Motor neuron (in vitro differentiated cells): Measurements from ENCODE around the gene CYP4V2. TPM values are rescaled to one million over a fixed set of nuclear protein-coding genes. Genes with fewer than 3 reads are reported as not detected.

ENCODE experiments used
- ATAC-seq, 8 experiments: fragments of 200-7000 bp; cut with Tn5 transposase; replicated peaks in 6 of 8; 2 replicates each; pipeline ENCODE4 v1.8.0; 2021; ENCODE audit warnings: mild to moderate bottlenecking in 8 of 8, moderate library complexity in 8 of 8
- H3K27ac ChIP-seq, 2 donors: fragments of 250-450 bp; sonication (Bioruptor Pico); 2 replicates each; pipeline ENCODE4 v1.9.0; 2021; ENCODE audit warnings: antibody characterized with exemption in 2 of 2, mild to moderate bottlenecking in 2 of 2, moderate library complexity in 1 of 2
- H3K4me1 ChIP-seq, 2 donors: fragments of 250-450 bp; sonication (Bioruptor Pico); replicated peaks in 1 of 2; 2 replicates each; pipeline ENCODE4 v1.6.1; 2021; ENCODE audit warnings: antibody characterized with exemption in 2 of 2, mild to moderate bottlenecking in 2 of 2, moderate library complexity in 1 of 2
- H3K4me3 ChIP-seq, 5 donors: fragments of 250-450 bp; sonication (Bioruptor Pico); 2 replicates each; pipeline ENCODE4 v1.9.0; 2021; ENCODE audit warnings: antibody characterized with exemption in 5 of 5, mild to moderate bottlenecking in 5 of 5, moderate library complexity in 4 of 5
- WGBS, 10 experiments: fragments of 450-650 bp; shearing (Covaris generic); methylation state at CpG; one replicate each; pipeline ENCODE4 v1.0.0; 2022; 5-methylcytosine and 5-hydroxymethylcytosine counted together
- in situ Hi-C, 9 experiments: fragments of 400-800 bp; cut with MboI; loops; one replicate each; pipeline ENCODE4 v1.15.0; 2021; ENCODE audit warnings: low sequenced_read_pairs in 9 of 9, low pct_unique_long_range_greater_than_20kb in 2 of 9; ENCODE audit not compliant: unreplicated experiment in 9 of 9
- total RNA-seq, 8 experiments: library from RNA; unstranded; fragments of 300-600 nt; gene quantifications; 2 replicates each; pipeline versions ENCODE4 v1.2.3 to v1.2.4, GENCODE V29; 2022

CYP4V2 gene
- total RNA-seq, 8 experiments from 2014 or later: 3.1 to 19.0 (median 8.0) TPM

DNA sequence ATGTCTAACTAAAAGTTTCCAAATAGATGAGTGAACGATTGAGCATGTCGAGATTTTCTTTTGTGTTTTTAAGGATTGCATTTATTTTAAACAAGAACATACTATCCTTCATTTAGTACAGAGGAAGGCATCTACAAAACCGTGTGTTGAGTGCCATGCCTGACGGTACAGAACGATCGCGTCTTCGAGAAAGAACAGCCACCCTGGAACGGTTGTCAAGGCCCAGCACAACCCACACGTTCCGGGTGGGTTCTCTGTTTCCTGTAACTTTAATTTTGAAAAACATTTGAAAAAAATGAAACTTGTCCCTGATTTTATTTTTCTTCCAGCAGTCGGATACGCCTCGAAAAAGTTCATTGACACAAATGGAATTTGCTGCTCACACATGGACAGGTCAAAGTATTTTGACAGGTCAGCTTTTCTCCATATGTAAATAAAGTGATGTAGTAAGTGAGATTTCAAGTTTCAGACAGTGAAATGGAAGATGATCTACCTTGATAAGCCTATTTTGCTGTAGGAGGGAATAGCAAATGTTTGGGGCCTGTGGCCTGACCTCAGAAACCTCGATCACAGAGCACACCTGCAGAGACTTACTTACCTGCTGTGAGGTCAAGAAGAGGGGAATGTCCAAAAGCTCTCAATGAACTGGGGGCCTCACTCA lies 24.4 kb upstream of the CYP4V2 start:
- no peak for ATAC-seq
- in situ Hi-C loops: no loop called here
- H3K4me3 ChIP-seq: no peak overlapping the region
- H3K27ac ChIP-seq: no peak overlapping the region
- 52 to 97% (median 88%) methylated on average over 6 to 15 of the region's 15 CpGs for WGBS, 10 experiments
- no peaks in the 10 kb centered on the region for H3K4me1 ChIP-seq

DNA sequence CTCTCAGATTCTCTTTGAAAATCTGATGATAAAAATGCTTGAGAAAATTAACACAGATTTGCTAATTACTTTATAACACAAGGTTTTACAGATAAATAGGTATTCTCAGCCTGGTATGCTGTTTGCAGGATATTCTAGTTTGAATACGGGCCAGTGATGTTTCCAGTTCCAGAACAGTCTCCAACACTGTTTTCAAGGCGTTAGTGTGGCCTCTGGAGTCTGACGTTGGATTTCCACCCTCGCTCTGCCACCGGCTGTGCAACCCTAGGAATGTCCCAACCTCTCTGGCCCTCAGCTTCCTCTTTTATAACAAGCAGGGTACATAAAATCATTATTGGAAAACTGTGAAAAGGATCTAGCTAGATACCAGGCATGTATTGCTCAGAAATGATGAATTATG lies 23.8 kb upstream of the CYP4V2 start:
- in situ Hi-C loops: no loop called here
- Histone ChIP-seq H3K4me3 (no peak overlapping the region), H3K4me1 (no peaks in the 10 kb centered on the region), H3K27ac (no peak overlapping the region)
- WGBS, 10 experiments: 22 to 100% (median 92%) methylated on average over 1 to 5 of the region's 5 CpGs; no CpG with 5 or more reads in 2 of the 10 experiments
- no peak for ATAC-seq

DNA sequence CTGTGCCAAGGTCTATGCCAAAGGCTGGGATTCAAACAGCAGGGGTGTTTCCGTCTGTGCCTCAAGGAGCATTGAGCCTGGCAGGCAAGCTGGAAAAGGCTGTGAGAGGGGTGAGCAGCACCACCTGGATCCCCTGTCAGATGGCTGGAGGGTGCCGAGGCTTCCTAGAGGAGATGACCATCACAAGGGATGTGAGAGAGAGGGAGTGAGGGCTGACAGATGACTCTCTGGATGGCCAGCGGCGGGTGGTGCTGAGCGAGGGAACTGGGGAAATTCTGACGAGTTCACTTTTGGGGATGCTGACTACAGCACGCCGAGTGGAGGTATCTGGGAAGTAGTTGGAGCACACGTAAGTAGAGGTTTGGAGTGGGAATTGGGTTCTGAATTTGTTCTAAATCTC lies 22.6 kb upstream of the CYP4V2 start:
- WGBS, 10 experiments: 0 to 100% (median 83%) methylated on average over 1 to 9 of the region's 9 CpGs; no CpG with 5 or more reads in 4 of the 10 experiments
- in situ Hi-C loops: no loop called here
- Histone ChIP-seq H3K27ac (no peak overlapping the region), H3K4me1 (no peaks in the 10 kb centered on the region), H3K4me3 (no peak overlapping the region)
- ATAC-seq: no peak

DNA sequence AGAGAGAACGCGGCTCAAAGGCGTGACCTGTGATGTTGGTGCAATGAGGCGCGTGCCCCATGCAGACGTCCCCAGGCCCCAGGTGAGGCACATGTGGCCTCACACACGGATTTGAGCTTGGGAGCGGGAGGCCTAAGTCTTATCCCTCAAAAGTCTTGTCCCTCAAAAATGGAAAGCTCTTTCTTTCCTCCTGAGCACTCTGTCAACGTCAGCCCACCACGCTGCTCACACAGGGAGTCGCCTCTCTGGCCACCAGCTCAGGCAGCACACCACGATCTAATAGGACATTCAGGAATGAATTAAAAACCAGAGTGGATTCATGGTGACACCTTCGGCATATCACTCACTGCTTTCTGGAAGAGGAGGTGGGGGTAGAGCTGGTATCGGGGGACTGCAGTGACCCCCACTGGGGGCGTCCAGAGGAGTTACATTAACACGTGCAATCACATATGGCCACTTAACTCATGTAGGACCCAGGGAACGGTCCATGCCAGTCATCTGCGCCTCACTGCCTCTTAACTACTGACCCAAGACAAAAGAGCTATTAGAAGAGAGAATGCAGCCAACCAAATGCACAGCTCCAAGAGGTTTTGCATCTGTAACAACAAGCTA lies 21.9 kb upstream of the CYP4V2 start:
- Histone ChIP-seq H3K4me1 (no peaks in the 10 kb centered on the region), H3K27ac (no peak overlapping the region), H3K4me3 (no peak overlapping the region)
- in situ Hi-C loops: no loop called here
- ATAC-seq: no peak
- WGBS, 10 experiments: 41 to 95% (median 83%) methylated on average over 1 to 8 of the region's 18 CpGs; no CpG with 5 or more reads in 2 of the 10 experiments

DNA sequence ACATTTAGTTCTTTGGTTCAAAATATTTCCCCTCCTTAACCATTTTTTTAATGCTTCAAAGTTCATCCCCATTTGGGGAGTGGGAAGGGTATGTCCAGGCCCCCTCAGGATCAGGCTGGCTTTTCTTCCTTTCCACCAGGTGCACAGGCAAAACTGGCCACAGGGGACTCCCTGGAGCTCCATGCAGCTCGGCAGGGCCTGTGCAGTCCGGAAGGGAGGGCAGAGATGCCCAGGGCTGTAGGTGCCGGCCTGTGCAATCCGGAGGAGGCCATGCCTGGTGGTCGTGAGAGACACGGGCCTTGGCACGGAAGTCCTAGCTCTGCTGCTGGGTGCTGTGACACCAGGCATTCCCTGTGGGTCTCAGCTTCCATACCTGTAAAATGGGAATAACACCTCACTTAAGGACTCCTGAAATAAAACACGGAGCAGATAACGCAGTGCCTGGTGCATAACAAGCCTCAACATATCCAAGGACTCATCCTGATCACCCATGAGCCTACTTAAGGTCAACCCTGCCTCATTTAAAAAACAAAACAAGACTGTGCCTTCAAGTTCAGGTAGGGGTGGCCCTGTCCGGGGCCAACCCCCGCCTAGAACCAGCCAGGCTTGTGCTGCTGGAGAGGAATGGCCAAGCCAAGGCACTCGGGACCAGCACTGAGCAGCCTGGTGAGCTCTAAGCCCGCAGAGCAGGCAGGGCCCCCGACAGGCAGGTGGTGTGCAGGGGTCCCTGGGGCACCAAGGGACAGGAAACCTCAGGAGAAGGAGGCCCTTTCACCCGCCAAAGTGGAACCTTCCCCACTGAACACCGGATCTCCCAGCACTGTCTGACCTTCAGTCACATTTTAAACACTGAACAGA lies 21.2 kb upstream of the CYP4V2 start:
- Histone ChIP-seq H3K27ac (no peak overlapping the region), H3K4me3 (no peak overlapping the region), H3K4me1 (no peaks in the 10 kb centered on the region)
- WGBS, 10 experiments: 40 to 94% (median 60%) methylated on average over 1 to 8 of the region's 16 CpGs; no CpG with 5 or more reads in 5 of the 10 experiments
- in situ Hi-C loops: no loop called here
- ATAC-seq: peak in 1 of 8 experiments; percentile 53

DNA sequence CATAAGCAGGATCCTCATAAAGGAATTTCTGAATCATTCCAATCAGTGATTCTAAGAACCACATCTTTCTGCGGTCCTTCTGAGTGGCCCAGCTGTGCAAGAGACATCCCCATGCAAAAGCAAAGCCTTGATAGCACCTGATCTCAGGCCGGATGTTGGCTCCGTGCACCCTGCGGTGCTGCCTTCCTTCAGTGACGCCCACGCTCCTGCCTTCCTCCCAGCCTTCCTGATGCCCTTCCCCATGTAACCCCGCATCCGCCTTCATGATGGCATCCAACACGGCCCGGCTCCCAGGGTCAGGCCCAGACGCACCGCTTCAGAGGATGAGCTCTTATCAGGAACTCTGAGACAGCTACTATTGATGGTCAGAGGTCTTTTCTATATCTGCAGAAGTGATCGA lies 20.4 kb upstream of the CYP4V2 start:
- no peaks in the 10 kb centered on the region for H3K4me1 ChIP-seq
- ATAC-seq: no peak
- no peak overlapping the region for H3K4me3 ChIP-seq
- no peak overlapping the region for H3K27ac ChIP-seq
- WGBS, 10 experiments: 48 to 100% (median 94%) methylated on average over 1 to 9 of the region's 13 CpGs; no CpG with 5 or more reads in 3 of the 10 experiments
- in situ Hi-C loops: no loop called here

DNA sequence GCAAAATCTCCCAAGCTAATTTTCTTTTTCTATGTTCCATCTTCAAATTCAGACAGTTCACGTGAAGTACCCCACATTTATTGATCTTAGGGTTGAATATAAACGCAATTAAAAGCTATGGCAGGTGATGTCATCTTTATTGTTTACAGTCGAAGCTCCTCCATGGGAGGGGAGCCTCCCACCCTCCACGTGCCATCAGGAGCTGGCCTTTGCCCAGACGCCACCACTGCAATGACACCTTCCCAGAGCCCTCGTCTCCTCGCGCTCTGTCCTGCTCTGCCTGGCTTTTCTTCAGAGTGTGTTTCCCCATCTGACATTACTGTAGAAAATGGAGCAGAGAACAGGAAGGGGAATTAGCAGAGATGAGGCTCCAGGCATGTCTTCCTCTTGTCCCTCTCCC lies 18.8 kb upstream of the CYP4V2 start:
- H3K4me3 ChIP-seq: no peak overlapping the region
- ATAC-seq: peak in 1 of 8 experiments; percentile 56
- 37 to 89% (median 77%) methylated on average over 3 to 7 of the region's 8 CpGs; no CpG with 5 or more reads in 4 of the 10 experiments for WGBS, 10 experiments
- no peaks in the 10 kb centered on the region for H3K4me1 ChIP-seq
- in situ Hi-C loops: no loop called here
- no peak overlapping the region for H3K27ac ChIP-seq

DNA sequence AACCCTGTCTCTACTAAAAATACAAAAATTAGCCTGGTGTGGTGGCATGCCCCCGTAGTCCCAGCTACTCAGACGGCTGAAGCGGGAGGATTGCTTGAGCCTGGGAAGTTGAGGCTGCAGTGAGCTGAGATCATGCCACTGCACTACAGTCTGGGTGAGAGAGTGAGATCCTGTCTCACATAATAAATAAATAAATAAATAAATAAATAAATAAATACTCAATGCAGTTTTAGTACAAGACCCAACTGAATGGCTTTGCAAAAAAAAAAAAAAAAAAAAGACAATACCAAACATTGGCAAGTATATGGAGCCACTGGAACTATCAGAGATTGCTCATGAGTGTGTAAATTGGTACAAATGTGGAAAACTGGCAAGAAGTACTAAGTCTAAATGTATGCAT lies 3.3 kb upstream of the CYP4V2 start:
- no peak for ATAC-seq
- Histone ChIP-seq H3K27ac (no peak overlapping the region), H3K4me1 (peaks cover 13 to 23% of the 10 kb centered on the region in 2 donors), H3K4me3 (no peak overlapping the region)
- 70 to 100% (median 95%) methylated on average over 1 to 3 of the region's 3 CpGs; no CpG with 5 or more reads in 2 of the 10 experiments for WGBS, 10 experiments
- in situ Hi-C loops: no loop called here

DNA sequence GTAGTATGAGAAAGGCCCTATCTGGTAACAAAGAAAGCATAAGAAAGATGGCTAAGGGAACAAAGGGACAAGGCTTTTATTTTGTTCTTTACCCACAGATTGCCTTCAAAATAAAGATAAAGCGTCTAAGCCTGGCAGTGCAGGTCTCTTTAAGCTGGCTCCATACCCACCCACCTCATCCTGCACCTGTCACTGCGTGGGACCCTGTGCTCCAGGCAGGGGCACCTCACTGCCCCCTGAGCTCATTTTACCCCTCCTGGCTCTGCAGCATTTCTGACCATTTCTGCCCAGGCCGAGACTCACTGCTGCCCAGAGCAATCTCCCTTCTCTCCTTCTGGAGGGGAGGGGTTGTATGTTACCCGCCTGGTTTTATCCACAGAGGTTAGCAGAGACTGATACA lies 1.7 kb upstream of the CYP4V2 start:
- H3K27ac ChIP-seq: peak overlapping the region; percentile 1 to 75
- peak overlapping the region in 3 of 5 donors; percentile 77 to 84 (median 77) for H3K4me3 ChIP-seq
- in situ Hi-C loops: no loop called here
- H3K4me1 ChIP-seq: peaks cover 13 to 26% of the 10 kb centered on the region in 2 donors
- no peak for ATAC-seq
- WGBS, 10 experiments: 20 to 100% (median 67%) methylated on average over 1 to 4 of the region's 4 CpGs; no CpG with 5 or more reads in 3 of the 10 experiments

DNA sequence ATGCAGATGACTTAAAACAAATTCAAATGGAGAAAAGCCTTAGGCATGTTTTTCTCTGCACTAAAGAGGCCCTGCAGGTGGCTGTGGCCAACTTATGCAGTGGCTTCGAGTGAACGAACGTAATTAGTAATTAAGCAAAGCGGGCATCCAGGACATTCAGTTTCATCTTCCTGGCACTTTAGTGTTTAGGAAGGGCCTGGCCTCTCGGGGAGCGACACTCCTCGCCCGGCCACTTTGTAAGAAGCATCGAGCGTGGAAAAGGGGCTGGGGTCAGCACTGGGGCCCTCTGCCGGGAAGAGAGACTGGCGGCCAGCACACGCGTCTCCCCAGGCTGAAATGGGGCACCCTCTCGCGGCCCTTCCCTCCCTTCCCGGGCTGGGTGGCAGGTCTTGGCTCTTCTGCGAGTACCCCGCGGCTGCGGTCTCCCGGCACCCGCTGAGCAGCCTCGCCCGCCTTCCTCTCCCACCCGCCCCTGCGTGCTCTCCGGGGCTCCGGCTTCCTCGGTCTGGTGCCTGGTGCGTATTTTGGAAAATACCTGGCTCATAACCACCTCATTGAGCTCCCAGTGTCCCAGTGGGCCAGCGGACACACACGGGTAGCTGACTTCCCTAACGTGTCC lies 677 bp upstream of the CYP4V2 start:
- peak overlapping the region; percentile 75 to 91 for H3K27ac ChIP-seq
- peaks cover 13 to 26% of the 10 kb centered on the region in 2 donors for H3K4me1 ChIP-seq
- in situ Hi-C loops: no loop called here
- 0 to 6% (median 0%) methylated on average over 1 to 4 of the region's 34 CpGs; no CpG with 5 or more reads in 4 of the 10 experiments for WGBS, 10 experiments
- H3K4me3 ChIP-seq: peak overlapping the region; percentile 55 to 84 (median 77)
- peak; percentile 25 to 57 (median 50) for ATAC-seq

DNA sequence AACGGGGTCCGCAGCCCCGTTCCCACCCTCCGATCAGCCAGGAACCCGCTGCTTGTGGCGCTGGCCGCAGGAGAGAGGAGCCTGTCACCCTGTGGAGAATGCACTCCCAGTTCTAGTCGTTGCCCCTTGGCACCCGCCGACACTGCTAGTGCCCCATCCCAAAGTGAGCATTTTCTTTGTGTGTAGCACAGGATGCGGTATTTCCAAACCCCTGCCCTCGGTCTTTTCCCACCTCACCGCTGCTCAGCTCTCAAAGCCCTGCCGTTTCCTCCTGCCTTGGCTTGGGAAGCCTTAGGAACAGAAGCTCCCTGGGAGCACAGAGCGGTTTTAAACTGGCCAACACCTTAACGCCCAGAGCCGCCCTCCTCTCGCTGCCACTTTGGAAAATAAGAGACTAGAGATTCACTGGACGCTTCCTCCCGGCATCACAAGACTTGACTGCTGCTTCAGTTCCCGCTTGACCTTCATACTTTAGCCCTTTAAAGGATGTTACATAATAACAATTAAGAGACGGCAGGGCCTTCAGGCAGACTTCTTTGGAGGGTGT lies 772 bp downstream of the CYP4V2 start:
- in situ Hi-C loops: no loop called here
- Histone ChIP-seq H3K4me1 (peaks cover 13 to 26% of the 10 kb centered on the region in 2 donors), H3K4me3 (peak overlapping the region; percentile 55 to 84 (median 77)), H3K27ac (peak overlapping the region; percentile 75 to 91)
- ATAC-seq: peak in 3 of 8 experiments; percentile 5 to 21 (median 10)
- WGBS, 10 experiments: 0 to 8% (median 0%) methylated on average over 1 to 16 of the region's 22 CpGs; no CpG with 5 or more reads in 1 of the 10 experiments

DNA sequence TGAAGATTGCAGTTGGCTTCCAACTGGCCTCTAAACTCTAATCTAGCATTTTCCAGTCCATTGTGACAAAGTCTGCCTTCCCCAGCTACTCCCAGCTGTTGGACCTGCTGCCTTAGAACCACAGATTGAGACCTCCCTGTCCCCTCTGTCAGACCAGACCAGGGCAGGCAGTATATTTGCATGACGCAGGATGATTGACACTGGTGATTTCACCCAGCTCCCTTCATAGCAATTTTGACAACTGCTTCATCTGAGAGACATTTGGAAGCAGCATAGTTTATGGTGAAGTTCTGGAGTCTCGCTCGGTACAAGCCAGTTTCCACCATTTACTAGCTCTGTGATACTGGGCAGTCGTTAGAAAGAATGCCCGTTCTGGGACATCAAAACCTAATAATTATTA lies 2.5 kb downstream of the CYP4V2 start:
- peaks cover 13 to 25% of the 10 kb centered on the region in 2 donors for H3K4me1 ChIP-seq
- H3K4me3 ChIP-seq: no peak overlapping the region
- in situ Hi-C loops: no loop called here
- H3K27ac ChIP-seq: no peak overlapping the region
- WGBS, 10 experiments: 89 to 100% (median 90%) methylated on average over 2 to 5 of the region's 5 CpGs; no CpG with 5 or more reads in 7 of the 10 experiments
- ATAC-seq: no peak
